Measurements from ENCODE around the gene NEAT1.
A peak's percentile ranks its signal among the peaks of the same experiment; 100 is the strongest.

The NEAT1 gene

GRCh38 chr11:65415499-65416340 is 6.9 kb upstream of the NEAT1 start:
- Histone ChIP-seq H2AFZ (ENCODE audit: low read length) (peak overlapping the region; percentile 86), H2BK12ac (ENCODE audit: low read length) (peak overlapping the region; percentile 80), H3K27me3 (ENCODE audit: control insufficient read depth in 3 of 3, insufficient read depth in 3 of 3, low read depth in 1 of 3, low read length in 3 of 3) (no peaks in the 10 kb centered on the region), H3K79me1 (ENCODE audit: low read depth, low read length) (peaks cover 6% of the 10 kb centered on the region), H3K4me1 (ENCODE audit: control insufficient read depth in 2 of 2, insufficient read depth in 1 of 2, low read depth in 1 of 2, low read length in 2 of 2) (peaks cover 30 to 41% of the 10 kb centered on the region in 2 donors), H2BK15ac (ENCODE audit: low read length) (no peak overlapping the region), H3K9me3 (replicated peaks in 1 of 2; ENCODE audit: control insufficient read depth in 2 of 2, insufficient read depth in 1 of 2, low read depth in 1 of 2, low read length in 2 of 2) (no peaks in the 10 kb centered on the region), H3K4me3 (ENCODE audit: low read length in 2 of 2) (peak overlapping the region in 1 of 2 donors; percentile 21), H4K8ac (ENCODE audit: low read depth, low read length) (no peak overlapping the region), H2BK120ac (ENCODE audit: low read depth, low read length) (no peak overlapping the region), H3K36me3 (replicated peaks in 1 of 2; ENCODE audit: control insufficient read depth in 2 of 2, insufficient read depth in 2 of 2, low read length in 2 of 2) (peaks cover 0 to 16% of the 10 kb centered on the region in 2 donors), H3K23ac (ENCODE audit: low read depth, low read length, poor library complexity) (peak overlapping the region; percentile 91), H3K4me2 (ENCODE audit: insufficient read depth, low read length, poor library complexity, severe bottlenecking) (peak overlapping the region; percentile 41), H2BK5ac (ENCODE audit: low read length) (no peak overlapping the region), H2AK5ac (ENCODE audit: low read depth, low read length) (peak overlapping the region; percentile 51), H3K9ac (ENCODE audit: low read depth, low read length, poor library complexity) (peak overlapping the region; percentile 45), H3K18ac (ENCODE audit: low read length) (peak overlapping the region; percentile 41), H3K14ac (ENCODE audit: low read length) (no peak overlapping the region), H4K91ac (ENCODE audit: low read depth, low read length, poor library complexity) (no peak overlapping the region), H3K4ac (ENCODE audit: low read length) (no peak overlapping the region), H3K27ac (replicated peaks; ENCODE audit: low read length) (no peak overlapping the region)
- no peak for DNase-seq (ENCODE audit: low spot score)
- WGBS, 2 donors (ENCODE audit: extremely low coverage in 2 of 2, insufficient read length in 2 of 2, insufficient replicate concordance in 1 of 2), result no CpG with 5 or more reads among the region's 11 CpGs

DNA sequence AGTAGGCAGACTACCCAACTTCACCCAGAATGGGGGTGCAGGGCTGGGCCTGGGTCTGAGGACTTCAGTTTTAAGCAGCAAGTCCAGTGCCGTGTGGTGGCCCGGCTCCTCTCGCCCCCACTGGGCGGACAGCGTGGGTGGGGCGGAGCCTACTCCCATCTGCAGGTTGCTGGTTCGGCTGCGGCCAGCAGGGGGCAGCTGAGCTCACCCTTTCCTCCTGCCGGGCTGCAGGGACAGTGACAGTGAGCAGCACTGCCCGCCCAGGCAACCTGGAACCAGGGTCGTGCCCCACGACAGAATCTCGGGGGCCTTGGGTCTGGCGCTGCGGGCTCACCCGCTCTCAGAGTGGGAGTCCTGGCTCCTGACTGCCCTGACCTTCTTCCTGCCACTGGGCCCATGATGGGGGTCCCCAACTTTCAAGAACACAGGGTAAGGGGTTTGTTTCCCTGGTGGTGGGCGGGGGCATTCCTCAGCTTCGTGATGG is 6.2 kb upstream of the NEAT1 start:
- Histone ChIP-seq H3K27ac (replicated peaks; ENCODE audit: low read length) (no peak overlapping the region), H4K8ac (ENCODE audit: low read depth, low read length) (no peak overlapping the region), H3K9ac (ENCODE audit: low read depth, low read length, poor library complexity) (no peak overlapping the region), H3K4ac (ENCODE audit: low read length) (no peak overlapping the region), H2AFZ (ENCODE audit: low read length) (peak overlapping the region; percentile 86), H3K14ac (ENCODE audit: low read length) (no peak overlapping the region), H3K4me1 (ENCODE audit: control insufficient read depth in 2 of 2, insufficient read depth in 1 of 2, low read depth in 1 of 2, low read length in 2 of 2) (peaks cover 33 to 47% of the 10 kb centered on the region in 2 donors), H3K18ac (ENCODE audit: low read length) (no peak overlapping the region), H3K79me1 (ENCODE audit: low read depth, low read length) (peaks cover 6% of the 10 kb centered on the region), H2BK5ac (ENCODE audit: low read length) (no peak overlapping the region), H2BK12ac (ENCODE audit: low read length) (no peak overlapping the region), H4K91ac (ENCODE audit: low read depth, low read length, poor library complexity) (no peak overlapping the region), H3K23ac (ENCODE audit: low read depth, low read length, poor library complexity) (no peak overlapping the region), H3K4me3 (ENCODE audit: low read length in 2 of 2) (peak overlapping the region in 1 of 2 donors; percentile 21), H3K4me2 (ENCODE audit: insufficient read depth, low read length, poor library complexity, severe bottlenecking) (peak overlapping the region; percentile 41), H3K27me3 (ENCODE audit: control insufficient read depth in 3 of 3, insufficient read depth in 3 of 3, low read depth in 1 of 3, low read length in 3 of 3) (no peaks in the 10 kb centered on the region), H2AK5ac (ENCODE audit: low read depth, low read length) (no peak overlapping the region), H3K9me3 (replicated peaks in 1 of 2; ENCODE audit: control insufficient read depth in 2 of 2, insufficient read depth in 1 of 2, low read depth in 1 of 2, low read length in 2 of 2) (no peaks in the 10 kb centered on the region), H2BK15ac (ENCODE audit: low read length) (no peak overlapping the region), H2BK120ac (ENCODE audit: low read depth, low read length) (no peak overlapping the region), H3K36me3 (replicated peaks in 1 of 2; ENCODE audit: control insufficient read depth in 2 of 2, insufficient read depth in 2 of 2, low read length in 2 of 2) (peaks cover 0 to 11% of the 10 kb centered on the region in 2 donors)
- peak; percentile 84 for DNase-seq (ENCODE audit: low spot score)
- no CpG with 5 or more reads among the region's 18 CpGs for WGBS, 2 donors (ENCODE audit: extremely low coverage in 2 of 2, insufficient read length in 2 of 2, insufficient replicate concordance in 1 of 2)

- Histone ChIP-seq H3K27me3 (ENCODE audit: control insufficient read depth in 3 of 3, insufficient read depth in 3 of 3, low read depth in 1 of 3, low read length in 3 of 3) (no peaks in the 10 kb centered on the region), H3K27ac (replicated peaks; ENCODE audit: low read length) (no peak overlapping the region), H2BK5ac (ENCODE audit: low read length) (peak overlapping the region; percentile 84), H2AK5ac (ENCODE audit: low read depth, low read length) (peak overlapping the region; percentile 37), H3K79me1 (ENCODE audit: low read depth, low read length) (peaks cover 6% of the 10 kb centered on the region), H3K36me3 (replicated peaks in 1 of 2; ENCODE audit: control insufficient read depth in 2 of 2, insufficient read depth in 2 of 2, low read length in 2 of 2) (peaks cover 0 to 4% of the 10 kb centered on the region in 2 donors), H3K23ac (ENCODE audit: low read depth, low read length, poor library complexity) (peak overlapping the region; percentile 13), H2BK12ac (ENCODE audit: low read length) (peak overlapping the region; percentile 51), H3K4ac (ENCODE audit: low read length) (no peak overlapping the region), H3K4me2 (ENCODE audit: insufficient read depth, low read length, poor library complexity, severe bottlenecking) (peak overlapping the region; percentile 19), H3K9ac (ENCODE audit: low read depth, low read length, poor library complexity) (no peak overlapping the region), H3K4me3 (ENCODE audit: low read length in 2 of 2) (peak overlapping the region in 1 of 2 donors; percentile 20), H2BK120ac (ENCODE audit: low read depth, low read length) (no peak overlapping the region), H3K18ac (ENCODE audit: low read length) (no peak overlapping the region), H3K4me1 (ENCODE audit: control insufficient read depth in 2 of 2, insufficient read depth in 1 of 2, low read depth in 1 of 2, low read length in 2 of 2) (peaks cover 38 to 49% of the 10 kb centered on the region in 2 donors), H3K9me3 (replicated peaks in 1 of 2; ENCODE audit: control insufficient read depth in 2 of 2, insufficient read depth in 1 of 2, low read depth in 1 of 2, low read length in 2 of 2) (no peaks in the 10 kb centered on the region), H4K8ac (ENCODE audit: low read depth, low read length) (no peak overlapping the region), H2AFZ (ENCODE audit: low read length) (peak overlapping the region; percentile 86), H3K14ac (ENCODE audit: low read length) (no peak overlapping the region), H2BK15ac (ENCODE audit: low read length) (peak overlapping the region; percentile 93), H4K91ac (ENCODE audit: low read depth, low read length, poor library complexity) (no peak overlapping the region)
- WGBS, 2 donors (ENCODE audit: extremely low coverage in 2 of 2, insufficient read length in 2 of 2, insufficient replicate concordance in 1 of 2), result no CpG with 5 or more reads among the region's 14 CpGs
- DNase-seq (ENCODE audit: low spot score), result no peak
Measured at GRCh38 chr11:65416841-65417701, 5.5 kb upstream of the NEAT1 start.

Data from neuronal stem cell (in vitro differentiated cells).